ENCODE results near the gene ZNF699.
"Not testable (repeated sequence)": the region's sequence is repeated elsewhere in the genome, so short reads cannot be mapped to it uniquely, and the experiment has no call there.

ZNF699 gene

DNA sequence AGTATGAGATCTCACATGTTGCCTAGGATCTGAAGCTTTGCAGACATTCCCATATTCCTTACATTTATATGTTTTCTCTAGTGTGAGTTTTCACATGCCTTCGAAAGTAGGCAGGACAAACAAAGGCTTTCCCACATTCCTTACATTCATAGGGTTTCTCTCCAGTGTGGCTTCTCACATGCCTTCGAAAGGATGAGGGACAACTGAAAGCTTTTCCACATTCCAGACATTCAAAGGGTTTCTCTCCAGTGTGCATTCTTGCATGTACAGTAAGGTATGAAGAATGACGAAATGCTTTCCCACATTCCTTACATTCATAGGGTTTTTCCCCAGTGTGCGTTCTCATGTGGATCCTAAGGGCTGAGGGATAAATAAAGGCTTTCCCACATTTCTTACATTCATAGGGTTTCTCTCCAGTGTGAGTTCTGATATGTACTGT is 14.2 kb downstream of the ZNF699 start:
- TF ChIP-seq, protein P1, sequence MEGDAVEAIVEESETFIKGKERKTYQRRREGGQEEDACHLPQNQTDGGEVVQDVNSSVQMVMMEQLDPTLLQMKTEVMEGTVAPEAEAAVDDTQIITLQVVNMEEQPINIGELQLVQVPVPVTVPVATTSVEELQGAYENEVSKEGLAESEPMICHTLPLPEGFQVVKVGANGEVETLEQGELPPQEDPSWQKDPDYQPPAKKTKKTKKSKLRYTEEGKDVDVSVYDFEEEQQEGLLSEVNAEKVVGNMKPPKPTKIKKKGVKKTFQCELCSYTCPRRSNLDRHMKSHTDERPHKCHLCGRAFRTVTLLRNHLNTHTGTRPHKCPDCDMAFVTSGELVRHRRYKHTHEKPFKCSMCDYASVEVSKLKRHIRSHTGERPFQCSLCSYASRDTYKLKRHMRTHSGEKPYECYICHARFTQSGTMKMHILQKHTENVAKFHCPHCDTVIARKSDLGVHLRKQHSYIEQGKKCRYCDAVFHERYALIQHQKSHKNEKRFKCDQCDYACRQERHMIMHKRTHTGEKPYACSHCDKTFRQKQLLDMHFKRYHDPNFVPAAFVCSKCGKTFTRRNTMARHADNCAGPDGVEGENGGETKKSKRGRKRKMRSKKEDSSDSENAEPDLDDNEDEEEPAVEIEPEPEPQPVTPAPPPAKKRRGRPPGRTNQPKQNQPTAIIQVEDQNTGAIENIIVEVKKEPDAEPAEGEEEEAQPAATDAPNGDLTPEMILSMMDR (IDR thresholded peaks at IDR 0.05; ENCODE audit: control insufficient read depth, insufficient read depth, low read depth, low read length, missing control alignments): no peak
- DNase-seq (ENCODE audit: low read depth): no peak
- no peak overlapping the region for H3K4me3 ChIP-seq (ENCODE audit: control insufficient read depth, low read depth, low read length)

DNA sequence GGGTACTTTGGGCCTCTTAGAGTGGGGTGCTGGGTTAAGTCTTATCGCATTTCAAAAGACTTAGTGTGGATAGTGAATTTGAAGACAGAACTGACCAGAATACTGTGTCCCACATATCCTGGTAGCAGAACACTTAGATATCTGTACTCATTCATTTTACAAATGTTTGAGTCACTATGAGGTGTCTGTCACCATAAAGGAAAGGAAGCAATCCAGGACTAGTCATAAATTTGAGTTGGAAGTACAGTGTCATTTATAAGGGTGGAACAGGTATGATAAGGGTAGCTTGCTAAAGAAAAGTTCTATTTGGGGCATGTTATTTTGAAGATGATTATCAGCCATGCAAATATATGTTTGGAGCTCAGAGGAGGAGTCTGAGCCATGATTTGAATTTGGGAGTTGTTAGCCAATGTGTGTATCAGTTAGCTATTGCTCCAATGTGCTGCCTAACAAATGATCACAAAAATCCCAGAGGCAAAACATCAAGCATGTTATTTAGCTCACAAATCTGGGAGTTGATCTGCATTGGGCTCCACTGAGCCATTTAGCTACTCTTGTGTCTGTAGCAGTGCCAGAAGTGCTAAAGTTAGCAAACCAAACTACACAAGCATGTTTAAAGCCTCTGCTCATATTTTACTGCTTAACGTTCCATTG is 20.3 kb downstream of the ZNF699 start:
- TF ChIP-seq, protein P1 (IDR thresholded peaks at IDR 0.05; ENCODE audit: control insufficient read depth, insufficient read depth, low read depth, low read length, missing control alignments): no peak
- no peak overlapping the region for H3K4me3 ChIP-seq (ENCODE audit: control insufficient read depth, low read depth, low read length)

DNA sequence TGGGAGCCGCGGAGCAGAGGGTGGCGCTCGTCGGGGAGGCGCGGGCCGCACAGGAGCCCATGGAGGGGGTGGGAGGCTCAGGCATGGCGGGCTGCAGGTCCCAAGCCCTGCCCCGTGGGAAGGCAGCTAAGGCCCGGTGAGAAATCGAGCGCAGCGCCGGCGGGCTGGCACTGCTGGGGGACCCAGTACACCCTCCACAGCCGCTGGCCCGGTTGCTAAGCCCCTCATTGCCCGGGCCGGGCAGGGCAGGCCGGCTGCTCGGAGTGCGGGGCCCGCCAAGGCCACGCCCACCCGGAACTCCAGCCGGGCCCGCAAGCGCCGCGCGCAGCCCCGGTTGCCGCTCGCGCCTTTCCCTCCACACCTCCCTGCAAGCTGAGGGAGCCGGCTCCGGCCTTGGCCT is 26.2 kb downstream of the ZNF699 start:
- not testable (repeated sequence) for DNase-seq (ENCODE audit: low read depth); H3K4me3 ChIP-seq (ENCODE audit: control insufficient read depth, low read depth, low read length)

More for the DNA sequence above, 20.3 kb downstream of the ZNF699 start:
- DNase-seq (ENCODE audit: low read depth): no peak

DNA sequence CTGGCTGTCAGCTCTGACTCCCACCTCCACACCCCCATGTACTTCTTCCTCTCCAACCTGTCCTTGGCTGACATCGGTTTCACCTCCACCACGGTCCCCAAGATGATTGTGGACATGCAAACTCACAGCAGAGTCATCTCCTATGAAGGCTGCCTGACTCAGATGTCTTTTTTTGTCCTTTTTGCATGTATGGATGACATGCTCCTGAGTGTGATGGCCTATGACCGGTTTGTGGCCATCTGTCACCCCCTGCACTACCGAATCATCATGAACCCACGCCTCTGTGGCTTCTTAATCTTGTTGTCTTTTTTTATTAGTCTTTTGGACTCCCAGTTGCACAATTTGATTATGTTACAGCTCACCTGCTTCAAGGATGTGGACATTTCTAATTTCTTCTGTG is 58.4 kb downstream of the ZNF699 start:
- no peak for DNase-seq (ENCODE audit: low read depth)
- no peak overlapping the region for H3K4me3 ChIP-seq (ENCODE audit: control insufficient read depth, low read depth, low read length)
- TF ChIP-seq, protein P1 (IDR thresholded peaks at IDR 0.05; ENCODE audit: control insufficient read depth, insufficient read depth, low read depth, low read length, missing control alignments): no peak

GRCh38 chr19:9250630-9251029 is 59.0 kb downstream of the ZNF699 start, which contains the start of gene OR7E24:
Gene OR7E24 (plus strand): TSS chr19:9250930. CDS start chr19:9251044, 114 bp downstream.
- TF ChIP-seq, protein P1 (IDR thresholded peaks at IDR 0.05; ENCODE audit: control insufficient read depth, insufficient read depth, low read depth, low read length, missing control alignments): no peak
- no peak for DNase-seq (ENCODE audit: low read depth)
- no peak within 1 kb of the TSS for H3K4me3 ChIP-seq (ENCODE audit: control insufficient read depth, low read depth, low read length)

Measured in AG09309 (cell line).